GM21825 (cell line): ENCODE data around the gene TPO.

ENCODE experiments used
- ATAC-seq: cut with Tn5 transposase; IDR thresholded peaks from one replicate; pipeline ENCODE4 v1.9.1; 2021; ENCODE audit warnings: mild to moderate bottlenecking, moderate library complexity; ENCODE audit not compliant: unreplicated experiment

The TPO gene

GRCh38 chr2:1446301-1446700 is 33.0 kb downstream of the TPO start:
- no peak for ATAC-seq

GRCh38 chr2:1448009-1448408 is 34.7 kb downstream of the TPO start:
- ATAC-seq, result no peak

GRCh38 chr2:1450915-1451314 is 37.7 kb downstream of the TPO start:
- no peak for ATAC-seq

- ATAC-seq, result no peak
Observed at GRCh38 chr2:1451422-1451821, 38.2 kb downstream of the TPO start.

- ATAC-seq, result no peak
Observed at GRCh38 chr2:1453561-1453960, 40.3 kb downstream of the TPO start.

GRCh38 chr2:1454346-1454745 is 41.1 kb downstream of the TPO start:
- no peak for ATAC-seq

- no peak for ATAC-seq
Observed at GRCh38 chr2:1455466-1455865, 42.2 kb downstream of the TPO start.

GRCh38 chr2:1458432-1458831 is 45.2 kb downstream of the TPO start:
- ATAC-seq, result no peak

GRCh38 chr2:1459727-1460126 is 46.5 kb downstream of the TPO start:
- ATAC-seq, result no peak

GRCh38 chr2:1460851-1461418 is 47.7 kb downstream of the TPO start:
- ATAC-seq, result no peak

- ATAC-seq, result no peak
Observed at GRCh38 chr2:1461507-1462390, 48.5 kb downstream of the TPO start.

- no peak for ATAC-seq
Observed at GRCh38 chr2:1462994-1463393, 49.7 kb downstream of the TPO start.

- no peak for ATAC-seq
Observed at GRCh38 chr2:1472350-1472749, 59.1 kb downstream of the TPO start.

GRCh38 chr2:1476617-1477195 is 63.4 kb downstream of the TPO start:
- ATAC-seq, result no peak

GRCh38 chr2:1477196-1478040 is 64.2 kb downstream of the TPO start:
- ATAC-seq, result no peak

GRCh38 chr2:1478311-1479305 is 65.3 kb downstream of the TPO start:
- no peak for ATAC-seq

GRCh38 chr2:1479346-1479745 is 66.1 kb downstream of the TPO start:
- no peak for ATAC-seq

- no peak for ATAC-seq
Observed at GRCh38 chr2:1480671-1481076, 67.4 kb downstream of the TPO start.

- no peak for ATAC-seq
Observed at GRCh38 chr2:1481406-1482252, 68.4 kb downstream of the TPO start.
